GM21717 (cell line): ENCODE measurements around the gene GRB10.
"Not testable (repeated sequence)": the region's sequence is repeated elsewhere in the genome, so short reads cannot be mapped to it uniquely, and the experiment has no call there.

Experiments used
- ATAC-seq: cut with Tn5 transposase; IDR thresholded peaks from one replicate; pipeline ENCODE4 v1.9.1; 2021; ENCODE audit warnings: mild to moderate bottlenecking, moderate library complexity; ENCODE audit not compliant: unreplicated experiment

Gene GRB10

DNA sequence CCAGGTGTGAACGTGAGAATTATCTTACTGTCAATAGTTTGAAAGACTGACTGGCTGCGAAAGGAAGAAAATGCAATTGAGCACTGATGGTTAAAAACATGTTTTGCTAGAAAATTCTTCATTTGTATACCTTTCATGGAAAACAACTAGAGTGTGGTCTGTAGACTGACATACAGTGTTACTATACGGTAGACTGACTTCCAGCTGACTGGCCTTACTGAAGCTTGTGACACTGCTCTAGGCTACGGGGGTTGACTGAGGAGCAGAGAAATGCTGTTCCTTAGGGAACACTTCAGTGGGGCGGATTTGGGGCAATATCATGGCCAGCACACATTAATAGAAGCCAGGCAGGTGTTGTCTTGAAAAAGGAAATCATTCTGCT is 191.6 kb downstream of the GRB10 start:
- no peak for ATAC-seq

DNA sequence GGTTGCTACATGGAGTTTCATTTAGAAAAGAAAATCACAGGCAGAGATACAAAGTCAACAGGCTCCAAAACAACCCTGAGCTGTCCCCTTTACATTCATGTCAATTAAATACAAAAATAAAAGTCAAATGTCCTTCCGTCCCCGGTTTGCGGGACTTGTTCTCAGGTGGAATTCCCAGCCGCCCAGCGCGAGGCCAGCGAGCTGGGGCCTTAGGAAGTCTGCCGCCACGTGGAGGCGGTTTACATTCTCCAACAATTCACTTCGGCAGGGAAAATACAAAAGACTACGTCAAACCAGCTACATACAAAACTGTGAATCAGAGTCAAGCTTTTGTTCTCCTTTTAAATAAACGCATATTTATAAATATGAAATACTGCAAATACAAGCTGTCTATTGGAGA is 192.2 kb downstream of the GRB10 start:
- no peak for ATAC-seq

DNA sequence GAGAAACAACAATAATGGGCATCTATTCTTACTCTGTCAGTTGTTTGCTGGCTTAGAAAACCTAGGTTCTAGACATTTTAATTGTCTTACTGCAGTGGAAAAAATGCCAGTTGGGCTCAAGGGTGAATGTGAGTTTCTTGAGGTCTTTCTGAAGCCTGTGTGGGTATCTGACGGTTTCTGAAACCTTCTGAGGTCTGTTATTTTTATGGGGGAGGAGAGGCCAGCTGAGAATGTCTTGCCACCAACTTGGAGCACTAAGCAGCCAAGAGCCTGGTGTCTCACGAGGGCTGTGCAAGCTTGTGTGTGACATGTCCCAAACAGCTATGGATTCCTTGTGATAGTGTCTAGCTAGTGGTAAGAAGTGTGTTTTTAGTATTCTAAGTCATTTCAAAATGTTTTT is 193.3 kb downstream of the GRB10 start:
- ATAC-seq: no peak

DNA sequence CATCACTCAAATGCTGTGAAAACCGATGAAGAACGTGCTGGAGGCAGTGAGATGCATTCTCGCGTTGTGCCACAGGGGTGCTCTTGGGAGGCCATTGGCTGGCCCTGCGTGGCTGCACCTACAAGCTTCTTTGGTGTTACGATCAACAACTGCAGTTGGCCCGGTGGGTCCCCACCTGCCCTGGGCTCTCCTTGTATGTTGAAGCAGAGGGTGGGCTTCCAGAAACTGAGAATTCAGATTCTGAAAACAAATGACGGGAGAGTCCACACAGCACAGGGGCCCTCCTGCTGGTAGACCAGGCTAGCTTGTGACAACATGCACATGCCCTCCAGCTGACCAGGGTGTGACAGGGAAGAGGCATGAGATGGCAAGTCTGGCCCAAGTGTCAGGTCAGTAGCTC is 193.8 kb downstream of the GRB10 start:
- no peak for ATAC-seq

- ATAC-seq: no peak
Observed at GRCh38 chr7:50587737-50588136, 195.0 kb downstream of the GRB10 start.

DNA sequence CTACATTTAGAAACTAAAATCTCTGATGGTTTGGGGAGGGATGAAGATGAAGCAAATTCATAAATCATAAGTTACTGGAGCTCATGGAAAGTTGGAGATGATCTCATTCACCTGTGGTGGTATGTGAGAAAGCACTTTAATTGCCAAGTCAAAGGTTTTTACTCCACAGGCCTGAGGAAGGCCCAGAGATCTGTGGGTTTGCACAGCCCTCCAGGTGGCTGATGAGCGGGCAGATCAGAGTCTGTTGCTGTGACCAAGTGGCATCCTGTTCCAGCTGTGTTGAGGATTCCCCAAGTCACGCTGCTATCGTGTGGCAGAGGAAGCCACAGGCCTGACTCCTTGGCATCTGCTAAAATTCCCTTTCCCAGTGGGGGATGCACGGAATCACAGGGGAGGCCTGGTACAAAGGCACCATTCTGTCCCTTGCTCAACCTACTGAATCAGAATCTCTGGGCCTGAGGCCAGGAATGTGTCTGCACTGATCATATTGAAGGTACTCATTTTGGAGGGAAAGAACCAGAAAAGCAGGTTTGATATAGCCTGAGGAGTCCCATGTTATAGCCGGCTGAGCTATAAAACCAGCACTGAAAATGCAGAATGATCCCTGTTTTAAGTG is 197.8 kb downstream of the GRB10 start:
- ATAC-seq: no peak

GRCh38 chr7:50584386-50584785 is 198.3 kb downstream of the GRB10 start:
- ATAC-seq: no peak

- ATAC-seq: not testable (repeated sequence)
Observed at GRCh38 chr7:50583295-50583694, 199.4 kb downstream of the GRB10 start.

- not testable (repeated sequence) for ATAC-seq
Observed at GRCh38 chr7:50582271-50582670, 200.4 kb downstream of the GRB10 start.

DNA sequence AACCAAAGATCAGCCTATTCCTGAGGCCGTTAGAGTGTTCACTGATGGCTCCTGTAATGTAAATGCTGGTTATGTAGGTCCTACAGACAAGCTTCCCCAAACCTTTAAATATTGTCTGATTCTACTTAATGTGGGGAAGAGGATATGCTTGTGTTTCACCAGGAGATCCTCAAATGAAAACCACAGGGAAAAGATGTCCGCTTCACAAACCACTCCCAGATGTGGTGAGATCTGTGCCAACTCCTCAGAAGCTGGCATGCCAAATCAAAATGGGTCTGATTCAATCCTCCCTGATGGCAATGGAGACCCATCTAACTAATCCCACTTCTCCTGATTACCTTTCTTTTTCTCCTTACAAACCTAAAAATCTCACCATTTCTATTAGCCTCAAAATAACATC is 202.0 kb downstream of the GRB10 start:
- ATAC-seq: not testable (repeated sequence)

DNA sequence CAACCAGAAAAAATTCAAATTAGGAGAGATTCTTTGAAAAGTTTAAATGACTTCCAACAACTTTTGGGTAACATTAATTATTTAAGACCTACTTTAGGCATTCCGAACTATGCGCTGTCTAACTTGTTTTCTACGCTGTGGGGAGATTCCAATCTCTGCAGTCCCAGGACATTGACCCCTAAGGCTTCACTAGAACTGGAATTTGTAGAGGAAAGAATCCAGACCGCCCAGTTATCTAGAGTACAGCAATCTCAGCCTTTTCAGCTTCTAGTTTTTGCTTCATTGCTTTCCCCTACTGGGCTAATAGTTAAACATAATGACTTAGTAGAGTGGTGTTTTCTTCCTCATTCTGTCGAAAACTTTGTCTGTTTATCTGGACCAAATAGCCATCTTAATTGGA is 202.6 kb downstream of the GRB10 start:
- no peak for ATAC-seq

GRCh38 chr7:50578105-50578504 is 204.6 kb downstream of the GRB10 start:
- not testable (repeated sequence) for ATAC-seq

- ATAC-seq: no peak
Observed at GRCh38 chr7:50577569-50577968, 205.1 kb downstream of the GRB10 start.

GRCh38 chr7:50576388-50576787 is 206.3 kb downstream of the GRB10 start:
- ATAC-seq: not testable (repeated sequence)

DNA sequence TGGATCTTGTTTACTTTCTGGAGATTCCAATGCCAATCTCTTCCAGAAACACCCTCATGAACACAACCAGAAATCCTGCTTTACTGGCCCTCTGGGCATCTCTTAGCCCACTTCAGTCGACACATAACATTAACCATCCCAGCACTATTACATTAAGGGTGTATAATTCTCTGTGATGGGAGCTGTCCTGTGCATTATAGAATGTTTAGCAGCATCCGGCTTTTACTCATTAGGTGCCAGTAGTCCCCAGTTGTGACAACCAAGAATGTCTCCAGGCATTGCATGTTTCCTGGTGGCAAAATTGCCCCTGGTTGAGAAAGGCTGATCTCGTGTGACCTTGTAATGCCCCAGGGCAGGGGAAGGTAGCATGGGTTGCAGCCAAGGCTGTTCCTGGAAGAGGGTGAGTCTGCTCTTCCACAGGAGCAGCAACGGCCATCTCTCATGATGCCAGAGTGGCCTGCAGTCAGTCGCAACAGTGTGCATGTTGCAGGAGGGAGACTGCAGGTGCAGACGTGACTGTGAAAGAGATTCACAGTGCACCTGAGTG is 214.9 kb downstream of the GRB10 start:
- ATAC-seq: no peak

- ATAC-seq: no peak
Observed at GRCh38 chr7:50565977-50566376, 216.7 kb downstream of the GRB10 start.

DNA sequence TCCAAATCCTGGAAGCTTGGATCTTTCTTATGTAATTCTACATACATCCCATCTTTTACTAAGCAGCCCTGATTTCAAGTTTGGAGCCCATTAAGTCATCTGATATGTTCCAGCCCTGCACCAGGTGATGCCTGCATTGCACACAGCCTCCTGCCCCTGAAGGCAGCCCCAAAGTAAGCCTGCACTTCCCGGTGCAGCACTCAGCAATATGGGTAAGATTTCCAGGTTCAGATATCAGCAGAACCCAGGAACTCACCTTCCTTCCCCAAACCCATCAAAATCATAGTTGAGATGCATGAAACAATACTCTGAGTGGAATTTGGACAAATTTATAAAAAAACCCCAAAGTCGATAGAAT is 217.2 kb downstream of the GRB10 start:
- no peak for ATAC-seq

DNA sequence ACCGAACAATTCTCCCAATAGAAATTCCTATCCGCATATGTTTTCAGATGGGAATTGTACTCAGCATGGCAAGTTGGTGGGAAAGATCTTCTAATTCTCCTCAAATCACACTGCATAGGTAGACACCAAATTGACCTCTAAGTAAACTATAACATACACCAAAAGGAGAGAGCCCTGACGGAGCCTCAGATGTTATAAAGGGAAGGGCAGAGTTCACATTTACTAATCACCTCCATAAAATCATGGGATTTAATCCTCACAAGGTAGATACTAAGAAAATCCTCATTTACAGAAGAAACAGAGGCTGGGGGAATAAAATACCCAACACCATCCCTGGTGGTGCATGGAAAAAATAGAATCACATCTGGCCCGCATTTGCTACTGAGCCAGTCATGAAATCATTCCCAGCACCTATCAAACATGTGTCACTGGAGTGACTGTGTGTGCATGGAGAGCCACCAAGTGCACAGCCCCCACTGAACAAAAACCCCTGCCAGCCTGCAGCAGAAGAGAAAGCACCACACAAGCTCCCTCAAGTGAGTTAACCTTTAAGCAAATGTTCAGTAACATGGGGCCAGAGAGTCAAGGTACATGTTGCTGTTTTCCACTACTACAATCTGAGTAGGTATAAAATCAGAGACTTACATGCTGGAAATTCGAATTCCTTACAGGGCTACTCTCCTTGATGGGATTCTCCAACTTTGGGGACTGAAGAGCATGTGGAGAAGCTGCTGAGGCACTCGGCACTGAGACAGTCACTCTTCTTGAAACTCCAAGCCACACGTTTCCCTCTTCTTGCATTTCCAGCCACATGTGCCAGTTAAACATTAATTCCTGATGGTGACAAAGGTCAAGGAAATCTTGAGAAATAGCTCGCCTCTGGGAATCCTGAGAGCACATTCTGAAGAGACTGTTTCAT is 217.8 kb downstream of the GRB10 start, which contains the start of gene DDC:
DDC (minus strand) TSS at position 766 of the 919 bp plus-strand sequence. CDS start 21,320 bp downstream, outside the sequence.
- ATAC-seq: no peak

DNA sequence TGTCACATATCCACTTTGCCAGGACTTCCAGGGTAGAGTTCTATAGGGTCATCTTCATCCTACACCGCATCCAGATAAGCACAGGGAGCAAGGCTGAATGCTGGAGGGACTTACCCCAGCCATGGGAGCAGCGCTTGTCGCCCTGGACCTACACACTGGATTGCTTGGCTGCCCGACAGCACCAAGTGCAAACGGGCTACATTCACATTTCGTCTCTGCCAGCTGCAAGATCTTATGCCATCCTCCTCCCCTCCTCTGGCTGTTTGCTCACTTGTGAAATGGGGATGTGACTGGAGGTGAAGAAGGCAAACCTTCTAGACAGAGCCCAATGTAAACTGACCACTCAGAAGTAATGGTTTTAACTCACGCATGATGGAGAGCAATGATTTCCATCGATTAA is 218.5 kb downstream of the GRB10 start:
- no peak for ATAC-seq

GRCh38 chr7:50562136-50562535 is 220.6 kb downstream of the GRB10 start:
- ATAC-seq: no peak

- ATAC-seq: no peak
Observed at GRCh38 chr7:50560865-50561351, 221.8 kb downstream of the GRB10 start.

GRCh38 chr7:50559881-50560280 is 222.8 kb downstream of the GRB10 start:
- no peak for ATAC-seq
